GM12878 (cell line): ENCODE results near the gene FANCD2. TPM values are rescaled to one million over a fixed set of nuclear protein-coding genes. Genes with fewer than 3 reads are reported as not detected.

Source experiments
- CREB1 ChIP-seq: IDR thresholded peaks from 2 replicates; pipeline ENCODE4 v1.6.1; 2012; ENCODE audit warnings: low read depth, mild to moderate bottlenecking, inconsistent platforms
- EP300 ChIP-seq, 2 experiments: fragments of 150-350 bp in 1 of 2; IDR thresholded peaks; 2 replicates each; pipeline ENCODE4 v1.6.1; 2011 to 2012; ENCODE audit warnings: low read depth in 2 of 2, low read length in 2 of 2, borderline replicate concordance in 1 of 2, improper control_type of control experiment in 1 of 2, inconsistent platforms in 1 of 2; ENCODE audit not compliant: control insufficient read depth in 1 of 2
- EZH2 ChIP-seq: IDR thresholded peaks from 2 replicates; pipeline ENCODE4 v1.6.1; 2012; ENCODE audit warnings: low read depth, mild to moderate bottlenecking, control low read depth, inconsistent platforms, low read length, borderline replicate concordance; ENCODE audit not compliant: control insufficient read depth
- HDGF ChIP-seq: fragments of 450-650 bp; IDR thresholded peaks from 2 replicates; pipeline ENCODE4 v1.6.1; 2016; ENCODE audit warnings: antibody characterized with exemption
- IKZF1 ChIP-seq: fragments of 450-650 bp; conservative IDR thresholded peaks from 2 replicates; pipeline ENCODE4 v1.6.1; 2017; ENCODE audit warnings: antibody characterized with exemption, mild to moderate bottlenecking
- KLF5 ChIP-seq: fragments of 450-650 bp; IDR thresholded peaks from 2 replicates; pipeline ENCODE4 v1.6.1; 2014; ENCODE audit warnings: mild to moderate bottlenecking; ENCODE audit not compliant: partially characterized antibody
- PML ChIP-seq: IDR thresholded peaks from 2 replicates; pipeline ENCODE4 v1.6.1; 2012; ENCODE audit warnings: low read length, inconsistent platforms
- RELA ChIP-seq: fragments of 450-650 bp; IDR thresholded peaks from 2 replicates; pipeline ENCODE4 v1.8.0; 2014; ENCODE audit warnings: borderline replicate concordance; ENCODE audit not compliant: partially characterized antibody
- SMAD1 ChIP-seq: fragments of 450-650 bp; IDR thresholded peaks from 2 replicates; pipeline ENCODE4 v1.6.1; 2018; ENCODE audit warnings: mild to moderate bottlenecking, low read depth; ENCODE audit not compliant: partially characterized antibody
- SMAD5 ChIP-seq: IDR thresholded peaks from 2 replicates; pipeline ENCODE4 v1.6.1; 2016; ENCODE audit warnings: antibody characterized with exemption, low read depth
- SP1 ChIP-seq: IDR thresholded peaks from one replicate; pipeline ENCODE4 v1.6.1; 2011; ENCODE audit warnings: low read depth, low read length
- SPI1 ChIP-seq: IDR thresholded peaks from 2 replicates; pipeline ENCODE4 v1.6.1; 2011; ENCODE audit warnings: low read depth, mild to moderate bottlenecking, low read length, moderate library complexity, borderline replicate concordance; ENCODE audit not compliant: insufficient read depth
- SREBF2 ChIP-seq: IDR thresholded peaks from 2 replicates; pipeline ENCODE4 v1.6.1; 2012; ENCODE audit warnings: mild to moderate bottlenecking, low read length
- STAT1 ChIP-seq: fragments of 450-650 bp; conservative IDR thresholded peaks from 2 replicates; pipeline ENCODE4 v1.6.1; 2014; ENCODE audit warnings: antibody characterized with exemption, mild to moderate bottlenecking
- polyA plus RNA-seq, 11 experiments: library from polyadenylated mRNA; depleted of rRNA in 4 of 11; unstranded in 6 of 11; stranded (reverse) in 5 of 11; fragments of >200 nt; fragmentation: Nextera tagmentation in 4 of 11; fragmentation: Illumina TruSeq in 1 of 11; extraction: Ambion mirVana in 4 of 11; extraction: Trizol in 1 of 11; gene quantifications; 1 replicate in 1 of 11; 2 replicates in 10 of 11; pipeline versions ENCODE4 v1.2.1 to v1.2.3, GENCODE V29; 2011 to 2016; ENCODE audit warnings: inconsistent platforms in 2 of 11, missing spikeins in 2 of 11, low read depth in 1 of 11
- total RNA-seq, 4 experiments: library from RNA; depleted of rRNA in 3 of 4; stranded (reverse); fragments of >200 nt in 3 of 4; fragmentation: Illumina TruSeq in 1 of 4; extraction: Trizol in 1 of 4; gene quantifications; 2 replicates each; pipeline versions ENCODE4 v1.2.1 to v1.2.3, GENCODE V29; 2013 to 2021
- TF ChIP-seq, protein P1 (sequence below): fragments of 450-650 bp; IDR thresholded peaks from 2 replicates; pipeline ENCODE4 v1.6.1; 2017; ENCODE audit warnings: borderline replicate concordance
- TF ChIP-seq, protein P2 (sequence below): IDR thresholded peaks from 2 replicates; pipeline ENCODE4 v1.6.1; 2011; ENCODE audit warnings: borderline replicate concordance, low read depth, mild to moderate bottlenecking, moderate library complexity, low read length; ENCODE audit not compliant: insufficient read depth, poor library complexity, severe bottlenecking
- TF ChIP-seq, protein P3 (sequence below): fragments of 450-650 bp; IDR thresholded peaks from 2 replicates; pipeline ENCODE4 v1.6.1; 2017; ENCODE audit warnings: mild to moderate bottlenecking, moderate library complexity
- TF ChIP-seq, protein P4 (sequence below): fragments of 450-650 bp; IDR thresholded peaks from 2 replicates; pipeline ENCODE4 v1.6.1; 2017; ENCODE audit warnings: low read depth, mild to moderate bottlenecking, moderate library complexity
- TF ChIP-seq, protein P5 (sequence below): fragments of 450-650 bp; IDR thresholded peaks from 2 replicates; pipeline ENCODE4 v1.6.1; 2016; ENCODE audit warnings: mild to moderate bottlenecking

The FANCD2 gene
- total and polyA plus RNA-seq, 10 of the 15 experiments (the other 5 are each of a cell fraction or from before 2014, with no cell fraction given): 37.9 to 72.8 (median 56.2) TPM

DNA sequence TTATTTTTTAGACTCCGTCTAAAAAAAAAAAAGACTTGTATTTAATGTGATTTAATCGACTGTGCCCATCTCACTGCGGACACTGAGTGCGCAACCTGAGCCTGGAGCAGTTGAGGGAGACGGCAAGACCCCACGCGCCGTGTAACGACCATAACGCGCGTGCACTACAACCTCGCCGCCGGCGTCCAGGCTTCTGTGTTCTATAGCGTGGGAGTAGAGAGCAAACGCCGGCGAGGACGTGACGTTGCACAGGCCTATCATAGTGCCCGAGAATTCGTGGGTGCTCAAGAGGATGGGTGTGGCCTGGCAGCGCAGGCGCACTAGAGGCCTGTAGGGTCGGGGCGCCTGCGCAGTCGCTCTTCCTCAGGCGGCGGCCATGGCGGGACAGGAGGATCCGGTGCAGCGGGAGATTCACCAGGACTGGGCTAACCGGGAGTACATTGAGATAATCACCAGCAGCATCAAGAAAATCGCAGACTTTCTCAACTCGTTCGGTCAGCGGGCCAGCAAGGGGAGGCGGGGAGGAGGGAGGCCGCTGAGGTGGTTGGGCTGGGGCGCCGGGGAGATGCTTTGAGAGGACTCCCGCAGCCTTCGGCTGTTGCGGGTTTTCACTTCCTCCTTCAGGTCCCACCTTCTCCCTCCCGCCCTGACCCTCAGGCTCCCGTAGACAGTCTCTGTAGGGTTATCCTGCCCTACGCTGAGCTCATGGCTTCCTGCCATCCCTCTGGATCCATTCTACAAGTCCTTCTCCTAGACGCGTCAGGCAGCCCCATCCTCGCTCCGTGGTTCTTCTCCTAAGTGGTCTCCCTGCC lies 89.3 kb downstream of the FANCD2 start, which contains the start of gene BRK1 (continued):
- TF ChIP-seq HDGF (0 out of 2 replicates have a peak, but pooled peaks have one; percentile 10), KLF5 (peak; percentile 16), SPI1 (peak; percentile 93), EZH2 (no peak), PML (peak; percentile 94), STAT1 (peak; percentile 79; the same call in 1 of the 2 replicates), SP1 (peak; percentile 56), IKZF1 (peak; percentile 75), SREBF2 (no peak), EP300 (IDR thresholded peaks at IDR 0.05; ENCODE audit: borderline replicate concordance in 1 of 2, control insufficient read depth in 1 of 2, low read depth in 2 of 2, low read length in 2 of 2) (0 out of 4 replicates have a peak, but pooled peaks of 1 of the 2 experiments have one; percentile 11), SMAD1 (peak; percentile 19), SMAD5 (peak; percentile 89; the same call in 1 of the 2 replicates), RELA (peak; percentile 42), CREB1 (peak; percentile 92)
- TF ChIP-seq, protein P1, sequence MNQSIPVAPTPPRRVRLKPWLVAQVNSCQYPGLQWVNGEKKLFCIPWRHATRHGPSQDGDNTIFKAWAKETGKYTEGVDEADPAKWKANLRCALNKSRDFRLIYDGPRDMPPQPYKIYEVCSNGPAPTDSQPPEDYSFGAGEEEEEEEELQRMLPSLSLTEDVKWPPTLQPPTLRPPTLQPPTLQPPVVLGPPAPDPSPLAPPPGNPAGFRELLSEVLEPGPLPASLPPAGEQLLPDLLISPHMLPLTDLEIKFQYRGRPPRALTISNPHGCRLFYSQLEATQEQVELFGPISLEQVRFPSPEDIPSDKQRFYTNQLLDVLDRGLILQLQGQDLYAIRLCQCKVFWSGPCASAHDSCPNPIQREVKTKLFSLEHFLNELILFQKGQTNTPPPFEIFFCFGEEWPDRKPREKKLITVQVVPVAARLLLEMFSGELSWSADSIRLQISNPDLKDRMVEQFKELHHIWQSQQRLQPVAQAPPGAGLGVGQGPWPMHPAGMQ: peak; percentile 43; the same call in 1 of the 2 replicates
- TF ChIP-seq, protein P2, sequence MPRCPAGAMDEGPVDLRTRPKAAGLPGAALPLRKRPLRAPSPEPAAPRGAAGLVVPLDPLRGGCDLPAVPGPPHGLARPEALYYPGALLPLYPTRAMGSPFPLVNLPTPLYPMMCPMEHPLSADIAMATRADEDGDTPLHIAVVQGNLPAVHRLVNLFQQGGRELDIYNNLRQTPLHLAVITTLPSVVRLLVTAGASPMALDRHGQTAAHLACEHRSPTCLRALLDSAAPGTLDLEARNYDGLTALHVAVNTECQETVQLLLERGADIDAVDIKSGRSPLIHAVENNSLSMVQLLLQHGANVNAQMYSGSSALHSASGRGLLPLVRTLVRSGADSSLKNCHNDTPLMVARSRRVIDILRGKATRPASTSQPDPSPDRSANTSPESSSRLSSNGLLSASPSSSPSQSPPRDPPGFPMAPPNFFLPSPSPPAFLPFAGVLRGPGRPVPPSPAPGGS: peak; percentile 25
- TF ChIP-seq, protein P3, sequence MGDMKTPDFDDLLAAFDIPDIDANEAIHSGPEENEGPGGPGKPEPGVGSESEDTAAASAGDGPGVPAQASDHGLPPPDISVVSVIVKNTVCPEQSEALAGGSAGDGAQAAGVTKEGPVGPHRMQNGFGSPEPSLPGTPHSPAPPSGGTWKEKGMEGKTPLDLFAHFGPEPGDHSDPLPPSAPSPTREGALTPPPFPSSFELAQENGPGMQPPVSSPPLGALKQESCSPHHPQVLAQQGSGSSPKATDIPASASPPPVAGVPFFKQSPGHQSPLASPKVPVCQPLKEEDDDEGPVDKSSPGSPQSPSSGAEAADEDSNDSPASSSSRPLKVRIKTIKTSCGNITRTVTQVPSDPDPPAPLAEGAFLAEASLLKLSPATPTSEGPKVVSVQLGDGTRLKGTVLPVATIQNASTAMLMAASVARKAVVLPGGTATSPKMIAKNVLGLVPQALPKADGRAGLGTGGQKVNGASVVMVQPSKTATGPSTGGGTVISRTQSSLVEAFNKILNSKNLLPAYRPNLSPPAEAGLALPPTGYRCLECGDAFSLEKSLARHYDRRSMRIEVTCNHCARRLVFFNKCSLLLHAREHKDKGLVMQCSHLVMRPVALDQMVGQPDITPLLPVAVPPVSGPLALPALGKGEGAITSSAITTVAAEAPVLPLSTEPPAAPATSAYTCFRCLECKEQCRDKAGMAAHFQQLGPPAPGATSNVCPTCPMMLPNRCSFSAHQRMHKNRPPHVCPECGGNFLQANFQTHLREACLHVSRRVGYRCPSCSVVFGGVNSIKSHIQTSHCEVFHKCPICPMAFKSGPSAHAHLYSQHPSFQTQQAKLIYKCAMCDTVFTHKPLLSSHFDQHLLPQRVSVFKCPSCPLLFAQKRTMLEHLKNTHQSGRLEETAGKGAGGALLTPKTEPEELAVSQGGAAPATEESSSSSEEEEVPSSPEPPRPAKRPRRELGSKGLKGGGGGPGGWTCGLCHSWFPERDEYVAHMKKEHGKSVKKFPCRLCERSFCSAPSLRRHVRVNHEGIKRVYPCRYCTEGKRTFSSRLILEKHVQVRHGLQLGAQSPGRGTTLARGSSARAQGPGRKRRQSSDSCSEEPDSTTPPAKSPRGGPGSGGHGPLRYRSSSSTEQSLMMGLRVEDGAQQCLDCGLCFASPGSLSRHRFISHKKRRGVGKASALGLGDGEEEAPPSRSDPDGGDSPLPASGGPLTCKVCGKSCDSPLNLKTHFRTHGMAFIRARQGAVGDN: peak; percentile 69
- TF ChIP-seq, protein P4, sequence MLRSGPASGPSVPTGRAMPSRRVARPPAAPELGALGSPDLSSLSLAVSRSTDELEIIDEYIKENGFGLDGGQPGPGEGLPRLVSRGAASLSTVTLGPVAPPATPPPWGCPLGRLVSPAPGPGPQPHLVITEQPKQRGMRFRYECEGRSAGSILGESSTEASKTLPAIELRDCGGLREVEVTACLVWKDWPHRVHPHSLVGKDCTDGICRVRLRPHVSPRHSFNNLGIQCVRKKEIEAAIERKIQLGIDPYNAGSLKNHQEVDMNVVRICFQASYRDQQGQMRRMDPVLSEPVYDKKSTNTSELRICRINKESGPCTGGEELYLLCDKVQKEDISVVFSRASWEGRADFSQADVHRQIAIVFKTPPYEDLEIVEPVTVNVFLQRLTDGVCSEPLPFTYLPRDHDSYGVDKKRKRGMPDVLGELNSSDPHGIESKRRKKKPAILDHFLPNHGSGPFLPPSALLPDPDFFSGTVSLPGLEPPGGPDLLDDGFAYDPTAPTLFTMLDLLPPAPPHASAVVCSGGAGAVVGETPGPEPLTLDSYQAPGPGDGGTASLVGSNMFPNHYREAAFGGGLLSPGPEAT: peak; percentile 66; the same call in 1 of the 2 replicates
- TF ChIP-seq, protein P5, sequence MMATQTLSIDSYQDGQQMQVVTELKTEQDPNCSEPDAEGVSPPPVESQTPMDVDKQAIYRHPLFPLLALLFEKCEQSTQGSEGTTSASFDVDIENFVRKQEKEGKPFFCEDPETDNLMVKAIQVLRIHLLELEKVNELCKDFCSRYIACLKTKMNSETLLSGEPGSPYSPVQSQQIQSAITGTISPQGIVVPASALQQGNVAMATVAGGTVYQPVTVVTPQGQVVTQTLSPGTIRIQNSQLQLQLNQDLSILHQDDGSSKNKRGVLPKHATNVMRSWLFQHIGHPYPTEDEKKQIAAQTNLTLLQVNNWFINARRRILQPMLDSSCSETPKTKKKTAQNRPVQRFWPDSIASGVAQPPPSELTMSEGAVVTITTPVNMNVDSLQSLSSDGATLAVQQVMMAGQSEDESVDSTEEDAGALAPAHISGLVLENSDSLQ: 0 out of 2 replicates have a peak, but pooled peaks have one; percentile 47
